HEK293 (cell line): ENCODE results near the gene PAF1.

Experiments
- ATF2 ChIP-seq: fragments of 450-650 bp; formaldehyde crosslinking; IDR thresholded peaks from 2 replicates; pipeline ENCODE4 v1.5.1; 2016; ENCODE audit warnings: missing biosample characterization, missing genetic modification characterization, low read depth
- BCL11B ChIP-seq: fragments of 450-650 bp; formaldehyde crosslinking; IDR thresholded peaks from 2 replicates; pipeline ENCODE4 v1.5.1; 2016; ENCODE audit warnings: low read depth, missing biosample characterization, missing genetic modification characterization
- GLIS1 ChIP-seq: fragments of 450-650 bp; formaldehyde crosslinking; IDR thresholded peaks from 2 replicates; pipeline ENCODE4 v1.5.1; 2016; ENCODE audit warnings: missing biosample characterization, missing genetic modification characterization
- GLIS2 ChIP-seq: fragments of 450-650 bp; formaldehyde crosslinking; IDR thresholded peaks from 2 replicates; pipeline ENCODE4 v1.5.1; 2016; ENCODE audit warnings: missing biosample characterization, missing genetic modification characterization
- HOXD13 ChIP-seq: sonication (generic); formaldehyde crosslinking; IDR thresholded peaks from 2 replicates; pipeline ENCODE4 v1.8.0; 2022; ENCODE audit warnings: missing genetic modification reagents, borderline replicate concordance
- IKZF3 ChIP-seq: fragments of 450-650 bp; IDR thresholded peaks from 2 replicates; pipeline ENCODE4 v1.5.0; 2018; ENCODE audit warnings: missing biosample characterization, mild to moderate bottlenecking, missing genetic modification characterization, moderate library complexity
- OVOL3 ChIP-seq: fragments of 450-650 bp; formaldehyde crosslinking; IDR thresholded peaks from 2 replicates; pipeline ENCODE4 v1.5.1; 2016; ENCODE audit warnings: missing biosample characterization, missing genetic modification characterization
- SCRT2 ChIP-seq: fragments of 450-650 bp; formaldehyde crosslinking; IDR thresholded peaks from 2 replicates; pipeline ENCODE4 v1.5.1; 2016; ENCODE audit warnings: missing biosample characterization, missing genetic modification characterization
- WT1 ChIP-seq: fragments of 450-650 bp; formaldehyde crosslinking; IDR thresholded peaks from 2 replicates; pipeline ENCODE4 v1.5.1; 2016; ENCODE audit warnings: missing biosample characterization, missing genetic modification characterization
- ZBTB11 ChIP-seq: fragments of 450-650 bp; formaldehyde crosslinking; conservative IDR thresholded peaks from 2 replicates; pipeline ENCODE4 v1.5.1; 2016; ENCODE audit warnings: low read depth, missing biosample characterization, missing genetic modification characterization
- ZBTB8A ChIP-seq: fragments of 450-650 bp; formaldehyde crosslinking; IDR thresholded peaks from 2 replicates; pipeline ENCODE4 v1.5.1; 2016; ENCODE audit warnings: missing biosample characterization, missing genetic modification characterization
- ZEB2 ChIP-seq: fragments of 450-650 bp; formaldehyde crosslinking; IDR thresholded peaks from 2 replicates; pipeline ENCODE4 v1.5.1; 2016; ENCODE audit warnings: missing biosample characterization, missing genetic modification characterization
- ZFP3 ChIP-seq: fragments of 450-650 bp; formaldehyde crosslinking; IDR thresholded peaks from 2 replicates; pipeline ENCODE4 v1.5.1; 2016; ENCODE audit warnings: low read depth, missing biosample characterization, missing genetic modification characterization
- ZNF133 ChIP-seq: fragments of 450-650 bp; formaldehyde crosslinking; IDR thresholded peaks from 2 replicates; pipeline ENCODE4 v1.5.1; 2016; ENCODE audit warnings: missing biosample characterization, missing genetic modification characterization
- ZNF157 ChIP-seq: fragments of 450-650 bp; formaldehyde crosslinking; IDR thresholded peaks from 2 replicates; pipeline ENCODE4 v1.5.1; 2016; ENCODE audit warnings: missing biosample characterization, missing genetic modification characterization
- ZNF239 ChIP-seq: fragments of 450-650 bp; formaldehyde crosslinking; IDR thresholded peaks from 2 replicates; pipeline ENCODE4 v1.5.1; 2016; ENCODE audit warnings: missing biosample characterization, missing genetic modification characterization
- ZNF292 ChIP-seq: fragments of 450-650 bp; formaldehyde crosslinking; IDR thresholded peaks from 2 replicates; pipeline ENCODE4 v1.5.1; 2016; ENCODE audit warnings: low read depth, missing biosample characterization, missing genetic modification characterization, borderline replicate concordance
- ZNF302 ChIP-seq: fragments of 450-650 bp; formaldehyde crosslinking; IDR thresholded peaks from 2 replicates; pipeline ENCODE4 v1.5.1; 2016; ENCODE audit warnings: missing biosample characterization, missing genetic modification characterization, low read depth
- ZNF404 ChIP-seq: fragments of 450-650 bp; formaldehyde crosslinking; IDR thresholded peaks from 2 replicates; pipeline ENCODE4 v1.5.1; 2017; ENCODE audit warnings: missing biosample characterization, missing genetic modification characterization
- ZNF501 ChIP-seq: fragments of 450-650 bp; formaldehyde crosslinking; IDR thresholded peaks from 2 replicates; pipeline ENCODE4 v1.5.1; 2016; ENCODE audit warnings: missing biosample characterization, missing genetic modification characterization
- ZNF600 ChIP-seq: fragments of 450-650 bp; formaldehyde crosslinking; IDR thresholded peaks from 2 replicates; pipeline ENCODE4 v1.5.1; 2016; ENCODE audit warnings: missing biosample characterization, missing genetic modification characterization
- ZNF660 ChIP-seq: fragments of 450-650 bp; IDR thresholded peaks from 2 replicates; pipeline ENCODE4 v1.5.1; 2018; ENCODE audit warnings: missing biosample characterization, mild to moderate bottlenecking, missing genetic modification characterization
- ZNF692 ChIP-seq: fragments of 450-650 bp; formaldehyde crosslinking; IDR thresholded peaks from 2 replicates; pipeline ENCODE4 v1.5.1; 2016; ENCODE audit warnings: missing biosample characterization, missing genetic modification characterization
- ZNF707 ChIP-seq: fragments of 450-650 bp; formaldehyde crosslinking; IDR thresholded peaks from 2 replicates; pipeline ENCODE4 v1.5.1; 2016; ENCODE audit warnings: missing biosample characterization, missing genetic modification characterization
- ZSCAN23 ChIP-seq: fragments of 450-650 bp; formaldehyde crosslinking; IDR thresholded peaks from 2 replicates; pipeline ENCODE4 v1.5.1; 2016; ENCODE audit warnings: missing biosample characterization, missing genetic modification characterization
- ZSCAN30 ChIP-seq: fragments of 450-650 bp; IDR thresholded peaks from 2 replicates; pipeline ENCODE4 v1.5.1; 2018; ENCODE audit warnings: missing biosample characterization, mild to moderate bottlenecking, missing genetic modification characterization, moderate library complexity
- TF ChIP-seq, protein P1 (sequence below): fragments of 450-650 bp; formaldehyde crosslinking; IDR thresholded peaks from 2 replicates; pipeline ENCODE4 v1.5.1; 2016; ENCODE audit warnings: missing biosample characterization, missing genetic modification characterization
- TF ChIP-seq, protein P2 (sequence below): fragments of 450-650 bp; formaldehyde crosslinking; IDR thresholded peaks from 2 replicates; pipeline ENCODE4 v1.5.1; 2016; ENCODE audit warnings: missing biosample characterization, missing genetic modification characterization
- TF ChIP-seq, protein P3 (sequence below): fragments of 450-650 bp; formaldehyde crosslinking; IDR thresholded peaks from 2 replicates; pipeline ENCODE4 v1.5.1; 2017; ENCODE audit warnings: missing biosample characterization, mild to moderate bottlenecking, missing genetic modification characterization, moderate library complexity

Gene PAF1

GRCh38 chr19:39384839-39385568 is 5.9 kb downstream of the PAF1 start (continued):
- TF ChIP-seq ATF2 (tag by site-specific recombination) (no peak), GLIS2 (peak; percentile 71), ZSCAN23 (tag by site-specific recombination) (no peak), ZBTB11 (tag by site-specific recombination) (no peak), OVOL3 (tag by site-specific recombination) (no peak), ZNF501 (tag by site-specific recombination) (no peak), WT1 (peak; percentile 75), ZNF692 (tag by site-specific recombination) (peak; percentile 41; the same call in 1 of the 2 replicates), ZNF660 (tag by site-specific recombination) (no peak), ZBTB8A (tag by site-specific recombination) (no peak), ZNF157 (tag by site-specific recombination) (no peak), ZNF239 (tag by site-specific recombination) (no peak), ZSCAN30 (tag by site-specific recombination) (no peak), ZNF600 (tag by site-specific recombination) (0 out of 2 replicates have a peak, but pooled peaks have one; percentile 9), IKZF3 (tag by site-specific recombination) (0 out of 2 replicates have a peak, but pooled peaks have one; percentile 38), ZFP3 (no peak), BCL11B (tag by site-specific recombination) (no peak), ZNF707 (no peak), HOXD13 (CRISPR knock-in tag) (no peak), GLIS1 (tag by site-specific recombination) (peak; percentile 91), ZNF404 (no peak), ZEB2 (tag by site-specific recombination) (no peak), ZNF133 (tag by site-specific recombination) (no peak), SCRT2 (tag by site-specific recombination) (no peak), ZNF292 (tag by site-specific recombination) (no peak), ZNF302 (tag by site-specific recombination) (no peak)
- TF ChIP-seq, protein P1, sequence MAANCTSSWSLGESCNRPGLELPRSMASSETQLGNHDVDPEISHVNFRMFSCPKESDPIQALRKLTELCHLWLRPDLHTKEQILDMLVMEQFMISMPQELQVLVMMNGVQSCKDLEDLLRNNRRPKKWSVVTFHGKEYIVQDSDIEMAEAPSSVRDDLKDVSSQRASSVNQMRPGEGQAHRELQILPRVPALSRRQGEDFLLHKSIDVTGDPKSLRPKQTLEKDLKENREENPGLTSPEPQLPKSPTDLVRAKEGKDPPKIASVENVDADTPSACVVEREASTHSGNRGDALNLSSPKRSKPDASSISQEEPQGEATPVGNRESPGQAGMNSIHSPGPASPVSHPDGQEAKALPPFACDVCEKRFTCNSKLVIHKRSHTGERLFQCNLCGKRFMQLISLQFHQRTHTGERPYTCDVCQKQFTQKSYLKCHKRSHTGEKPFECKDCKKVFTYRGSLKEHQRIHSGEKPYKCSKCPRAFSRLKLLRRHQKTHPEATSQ (tag by site-specific recombination) = no peak
- TF ChIP-seq, protein P2, sequence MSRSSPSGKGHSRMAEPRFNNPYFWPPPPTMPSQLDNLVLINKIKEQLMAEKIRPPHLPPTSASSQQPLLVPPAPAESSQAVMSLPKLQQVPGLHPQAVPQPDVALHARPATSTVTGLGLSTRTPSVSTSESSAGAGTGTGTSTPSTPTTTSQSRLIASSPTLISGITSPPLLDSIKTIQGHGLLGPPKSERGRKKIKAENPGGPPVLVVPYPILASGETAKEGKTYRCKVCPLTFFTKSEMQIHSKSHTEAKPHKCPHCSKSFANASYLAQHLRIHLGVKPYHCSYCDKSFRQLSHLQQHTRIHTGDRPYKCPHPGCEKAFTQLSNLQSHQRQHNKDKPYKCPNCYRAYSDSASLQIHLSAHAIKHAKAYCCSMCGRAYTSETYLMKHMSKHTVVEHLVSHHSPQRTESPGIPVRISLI = no peak
- TF ChIP-seq, protein P3, sequence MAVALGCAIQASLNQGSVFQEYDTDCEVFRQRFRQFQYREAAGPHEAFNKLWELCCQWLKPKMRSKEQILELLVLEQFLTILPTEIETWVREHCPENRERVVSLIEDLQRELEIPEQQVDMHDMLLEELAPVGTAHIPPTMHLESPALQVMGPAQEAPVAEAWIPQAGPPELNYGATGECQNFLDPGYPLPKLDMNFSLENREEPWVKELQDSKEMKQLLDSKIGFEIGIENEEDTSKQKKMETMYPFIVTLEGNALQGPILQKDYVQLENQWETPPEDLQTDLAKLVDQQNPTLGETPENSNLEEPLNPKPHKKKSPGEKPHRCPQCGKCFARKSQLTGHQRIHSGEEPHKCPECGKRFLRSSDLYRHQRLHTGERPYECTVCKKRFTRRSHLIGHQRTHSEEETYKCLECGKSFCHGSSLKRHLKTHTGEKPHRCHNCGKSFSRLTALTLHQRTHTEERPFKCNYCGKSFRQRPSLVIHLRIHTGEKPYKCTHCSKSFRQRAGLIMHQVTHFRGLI (tag by site-specific recombination) = no peak
